K562 (cell line): ENCODE results near the gene SPHKAP. TPM values are rescaled to one million over a fixed set of nuclear protein-coding genes. Genes with fewer than 3 reads are reported as not detected.

Experiments
- ATAC-seq: fragments of 200-7000 bp; cut with Tn5 transposase; 3 replicates; pipeline ENCODE4 v1.9.1; 2020; ENCODE audit warnings: moderate library complexity
- BruUV-seq: library from RNA; stranded (reverse); fragments of 400-500 nt; replicated peaks from 2 replicates; lab custom pipeline; 2021; lab: Mats Ljungman, UMichigan
- CTCF ChIA-PET: fragments of 300-600 bp; formaldehyde crosslinking; extraction: SDS; loops from one replicate; lab custom pipeline; 2021; ENCODE audit warnings: low intra/inter-chr PET ratio; lab: Yijun Ruan, JAX
- POLR2A ChIA-PET: fragments of 300-600, 350-650 bp; sonication (Branson Sonifier 250); formaldehyde crosslinking; extraction: SDS; loops from one replicate; lab custom pipeline; 2021; ENCODE audit warnings: antibody characterized with exemption, inconsistent platforms; lab: Yijun Ruan, JAX
- DNase-seq, 4 experiments: peaks; one replicate each; pipeline versions ENCODE4 v3.0.0 to v3.0.0-alpha.2; 2011 to 2018; ENCODE audit warnings: low spot score in 3 of 4, mixed read lengths in 3 of 4; ENCODE audit errors: extremely low read depth in 1 of 4
- FAIRE-seq: peaks from 2 replicates; lab custom pipeline; 2011; peaks lifted over from hg19 to GRCh38; lab: Jason Lieb, UNC
- H2AFZ ChIP-seq: 2 replicates; pipeline ENCODE4 v1.6.0; 2011; ENCODE audit warnings: low read depth, low read length, control low read depth, inconsistent platforms
- H3K27ac ChIP-seq: fragments of 200-600 bp; 3 replicates; pipeline ENCODE4 v1.8.0; 2011; ENCODE audit warnings: low read depth, mild to moderate bottlenecking, control low read depth, inconsistent platforms, low read length, moderate library complexity, mixed read lengths; ENCODE audit errors: extremely low read depth
- H3K27me3 ChIP-seq, 2 experiments: fragments of 300-600 bp in 1 of 2; 2 replicates in 1 of 2; 3 replicates in 1 of 2; pipeline versions ENCODE4 v1.6.0 to v1.8.0; 2011; ENCODE audit warnings: inconsistent platforms in 2 of 2, low read length in 2 of 2, mild to moderate bottlenecking in 1 of 2, mixed read lengths in 1 of 2, moderate library complexity in 1 of 2; ENCODE audit not compliant: control insufficient read depth in 2 of 2, insufficient read depth in 2 of 2
- H3K36me3 ChIP-seq: fragments of 300-600 bp; 3 replicates; pipeline ENCODE4 v1.8.0; 2011; ENCODE audit warnings: mild to moderate bottlenecking, low read length, inconsistent platforms; ENCODE audit not compliant: control insufficient read depth, insufficient read depth
- H3K4me1 ChIP-seq, 2 experiments: fragments of 200-600 bp in 1 of 2; replicated peaks in 1 of 2; 2 replicates in 1 of 2; 3 replicates in 1 of 2; pipeline versions ENCODE4 v1.5.1 to v1.8.0; 2011; ENCODE audit warnings: inconsistent platforms in 2 of 2, low read length in 2 of 2, mild to moderate bottlenecking in 1 of 2, mixed read lengths in 1 of 2, moderate library complexity in 1 of 2; ENCODE audit not compliant: control insufficient read depth in 2 of 2, insufficient read depth in 2 of 2
- H3K4me2 ChIP-seq: 2 replicates; pipeline ENCODE4 v1.6.1; 2011; ENCODE audit warnings: low read length, control low read depth, inconsistent platforms, mixed read lengths; ENCODE audit not compliant: insufficient read depth
- H3K4me3 ChIP-seq: fragments of 200-600 bp; sonication (generic), shearing (Covaris generic); 2 replicates; pipeline ENCODE4 v1.5.1; 2016; ENCODE audit warnings: control low read depth, inconsistent platforms
- H3K79me2 ChIP-seq: fragments of 200-600 bp; 3 replicates; pipeline ENCODE4 v1.8.0; 2011; ENCODE audit warnings: low read length, inconsistent platforms; ENCODE audit not compliant: control insufficient read depth, insufficient read depth
- H3K9ac ChIP-seq, 2 experiments: 2 replicates each; pipeline versions ENCODE4 v1.6.0 to v1.6.1; 2011; ENCODE audit warnings: low read depth in 2 of 2, low read length in 2 of 2, control low read depth in 1 of 2, inconsistent platforms in 1 of 2, mild to moderate bottlenecking in 1 of 2, mixed read lengths in 1 of 2; ENCODE audit not compliant: insufficient read depth in 1 of 2
- H3K9me1 ChIP-seq: one replicate; pipeline ENCODE4 v1.6.0; 2011; ENCODE audit warnings: inconsistent platforms, mild to moderate bottlenecking, low read length, moderate library complexity; ENCODE audit not compliant: control insufficient read depth, insufficient read depth
- H3K9me3 ChIP-seq: replicated peaks from 2 replicates; pipeline ENCODE4 v1.5.1; 2011; ENCODE audit warnings: low read depth, low read length, inconsistent platforms; ENCODE audit not compliant: control insufficient read depth, insufficient read depth
- H4K20me1 ChIP-seq: replicated peaks from 2 replicates; pipeline ENCODE4 v1.6.1; 2011; ENCODE audit warnings: low read length, inconsistent platforms, mixed read lengths; ENCODE audit not compliant: control insufficient read depth, insufficient read depth
- BACH1 ChIP-seq: fragments of 200-800 bp; sonication (Bioruptor generic); IDR thresholded peaks from 2 replicates; pipeline ENCODE4 v1.6.1; 2016; ENCODE audit warnings: missing genetic modification characterization, missing compliant biosample characterization
- POLR2H ChIP-seq: IDR thresholded peaks from 2 replicates; pipeline ENCODE4 v1.6.1; 2016; ENCODE audit warnings: missing genetic modification characterization, low read depth, mild to moderate bottlenecking, control low read depth, missing compliant biosample characterization, moderate library complexity
- ZFP30 ChIP-seq: fragments of 250-450 bp; sonication (Bioruptor Pico); IDR thresholded peaks from 2 replicates; pipeline ENCODE4 v1.8.0; 2022; ENCODE audit warnings: moderate library complexity, mild to moderate bottlenecking, inconsistent platforms, borderline replicate concordance
- ZNF699 ChIP-seq: fragments of 250-450 bp; sonication (Bioruptor Pico); IDR thresholded peaks from 2 replicates; pipeline ENCODE4 v1.8.0; 2021; ENCODE audit warnings: mild to moderate bottlenecking, moderate library complexity; ENCODE audit not compliant: insufficient replicate concordance
- ZNF766 ChIP-seq: fragments of 200-800 bp; sonication (Bioruptor generic); conservative IDR thresholded peaks from 2 replicates; pipeline ENCODE4 v1.6.1; 2016; ENCODE audit warnings: missing genetic modification characterization, missing compliant biosample characterization
- ZNF785 ChIP-seq: fragments of 250-450 bp; sonication (Bioruptor Pico); IDR thresholded peaks from 2 replicates; pipeline ENCODE4 v1.4.0; 2020; ENCODE audit warnings: mild to moderate bottlenecking
- WGBS: fragments of 100-300 bp; shearing (Covaris generic); methylation state at CpG from one replicate; pipeline ENCODE4 v1.1.6; 2016; ENCODE audit warnings: low coverage, mixed read lengths; ENCODE audit not compliant: insufficient coverage; ENCODE audit errors: missing lambda C conversion rate; 5-methylcytosine and 5-hydroxymethylcytosine counted together
- in situ Hi-C: fragments of 300-500 bp; cut with MboI; formaldehyde crosslinking; loops from 4 replicates; pipeline ENCODE4 v1.15.0; 2018; ENCODE audit warnings: inconsistent platforms, mixed read lengths
- intact Hi-C: fragments of 100-400 bp; cut with micrococcal nuclease; formaldehyde crosslinking; loops from 2 replicates; pipeline ENCODE4 v1.14.2; 2022
- polyA plus RNA-seq, 8 experiments: library from polyadenylated mRNA; depleted of rRNA in 4 of 8; stranded (reverse) in 5 of 8; unstranded in 3 of 8; fragments of >200 nt; fragmentation: Nextera tagmentation in 2 of 8; fragmentation: Illumina TruSeq in 1 of 8; extraction: Ambion mirVana in 2 of 8; extraction: Trizol in 1 of 8; gene quantifications; 2 replicates each; pipeline versions ENCODE4 v1.2.1 to v1.2.3, GENCODE V29; 2011 to 2014; ENCODE audit warnings: inconsistent platforms in 1 of 8, missing spikeins in 1 of 8
- total RNA-seq, 7 experiments: library from RNA; depleted of rRNA in 6 of 7; stranded (reverse); fragments of >200 nt in 6 of 7; fragmentation: Illumina TruSeq in 2 of 7; extraction: Trizol in 2 of 7; gene quantifications; 2 replicates each; pipeline versions ENCODE4 v1.2.1 to v1.2.3, GENCODE V29; 2011 to 2021; ENCODE audit warnings: low replicate concordance in 1 of 7
- TF ChIP-seq, protein P1 (sequence below): fragments of 450-650 bp; IDR thresholded peaks from 2 replicates; pipeline ENCODE4 v1.6.1; 2016; ENCODE audit warnings: low read depth

SPHKAP gene
- total and polyA plus RNA-seq, 9 of the 15 experiments (the other 6 are each of a cell fraction or from before 2014, with no cell fraction given) = not detected

DNA sequence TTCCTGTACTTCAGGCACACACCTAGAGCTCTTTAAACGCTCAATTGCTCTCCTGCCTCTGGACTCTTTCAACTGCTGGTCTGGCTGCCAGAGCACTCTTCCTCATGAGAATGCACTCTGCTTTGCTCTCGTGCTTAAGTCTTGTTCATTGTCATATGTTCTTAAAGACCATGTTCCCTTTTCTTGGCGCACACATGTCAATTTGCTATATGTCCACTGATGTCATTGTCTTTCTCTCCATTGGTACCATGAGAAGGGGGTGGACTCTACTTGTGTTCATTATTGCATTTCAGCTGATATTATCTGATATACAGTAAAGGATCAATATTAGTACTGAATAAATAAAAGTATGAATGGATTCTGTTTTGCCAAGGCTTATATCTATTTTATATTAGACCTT is 16.8 kb downstream of the SPHKAP start:
- no peaks in the 10 kb centered on the region for H4K20me1 ChIP-seq
- H3K27ac ChIP-seq = no peak overlapping the region
- H3K9ac ChIP-seq = no peak overlapping the region
- in situ Hi-C loops = no loop called here
- H3K36me3 ChIP-seq = no peaks in the 10 kb centered on the region
- POLR2A ChIA-PET = no interaction called here
- no peaks in the 10 kb centered on the region for H3K9me3 ChIP-seq
- H3K27me3 ChIP-seq = no peaks in the 10 kb centered on the region
- FAIRE-seq (no peak), DNase-seq (no peak), ATAC-seq (no peak)
- H3K4me3 ChIP-seq = no peak overlapping the region
- intact Hi-C loops = no loop called here
- CTCF ChIA-PET = no interaction called here
- no peak for TF ChIP-seq ZFP30 (CRISPR knock-in tag)
- no peak for TF ChIP-seq POLR2H (tag)
- no peak for TF ChIP-seq ZNF699 (CRISPR knock-in tag)
- no peak for TF ChIP-seq BACH1 (tag)
- TF ChIP-seq ZNF785 (CRISPR knock-in tag) = no peak
- WGBS = 0% methylated on average over 3 of the region's 3 CpGs
- no peak overlapping the region for H2AFZ ChIP-seq
- no peaks in the 10 kb centered on the region for H3K9me1 ChIP-seq
- no peaks in the 10 kb centered on the region for H3K4me1 ChIP-seq
- BruUV-seq = no TSS peak
- no peaks in the 10 kb centered on the region for H3K79me2 ChIP-seq
- no peak overlapping the region for H3K4me2 ChIP-seq

DNA sequence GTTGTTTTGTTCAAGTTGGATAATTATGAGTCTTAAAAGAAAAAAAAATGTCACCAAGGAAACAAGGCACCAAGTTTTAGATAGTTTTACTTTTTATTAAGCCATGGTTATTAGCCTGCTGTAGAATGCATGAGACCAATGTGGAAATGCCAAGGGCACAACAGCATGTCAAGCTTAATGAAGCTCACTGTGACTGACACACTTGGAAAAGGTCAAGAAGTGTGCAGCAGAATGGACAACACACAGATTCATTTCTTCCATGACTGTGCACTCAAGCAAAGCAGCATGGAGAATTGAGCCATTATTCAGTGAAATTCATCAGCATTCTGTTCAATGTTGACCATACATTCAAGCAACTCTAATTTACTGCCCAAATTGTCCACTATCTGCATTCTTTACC is 23.6 kb downstream of the SPHKAP start:
- in situ Hi-C loops (no loop called here), intact Hi-C loops (no loop called here)
- Histone ChIP-seq H3K36me3 (no peaks in the 10 kb centered on the region), H3K4me3 (no peak overlapping the region), H2AFZ (no peak overlapping the region), H3K4me2 (no peak overlapping the region), H4K20me1 (no peaks in the 10 kb centered on the region), H3K9me3 (no peaks in the 10 kb centered on the region), H3K9me1 (no peaks in the 10 kb centered on the region), H3K4me1 (no peaks in the 10 kb centered on the region), H3K27me3 (no peaks in the 10 kb centered on the region), H3K9ac (no peak overlapping the region), H3K79me2 (no peaks in the 10 kb centered on the region), H3K27ac (no peak overlapping the region)
- ChIA-PET CTCF (no interaction called here), POLR2A (no interaction called here)
- no TSS peak for BruUV-seq
- no peak for DNase-seq
- no peak for ATAC-seq
- TF ChIP-seq ZNF766 (CRISPR knock-in tag) = no peak
- TF ChIP-seq, protein P1, sequence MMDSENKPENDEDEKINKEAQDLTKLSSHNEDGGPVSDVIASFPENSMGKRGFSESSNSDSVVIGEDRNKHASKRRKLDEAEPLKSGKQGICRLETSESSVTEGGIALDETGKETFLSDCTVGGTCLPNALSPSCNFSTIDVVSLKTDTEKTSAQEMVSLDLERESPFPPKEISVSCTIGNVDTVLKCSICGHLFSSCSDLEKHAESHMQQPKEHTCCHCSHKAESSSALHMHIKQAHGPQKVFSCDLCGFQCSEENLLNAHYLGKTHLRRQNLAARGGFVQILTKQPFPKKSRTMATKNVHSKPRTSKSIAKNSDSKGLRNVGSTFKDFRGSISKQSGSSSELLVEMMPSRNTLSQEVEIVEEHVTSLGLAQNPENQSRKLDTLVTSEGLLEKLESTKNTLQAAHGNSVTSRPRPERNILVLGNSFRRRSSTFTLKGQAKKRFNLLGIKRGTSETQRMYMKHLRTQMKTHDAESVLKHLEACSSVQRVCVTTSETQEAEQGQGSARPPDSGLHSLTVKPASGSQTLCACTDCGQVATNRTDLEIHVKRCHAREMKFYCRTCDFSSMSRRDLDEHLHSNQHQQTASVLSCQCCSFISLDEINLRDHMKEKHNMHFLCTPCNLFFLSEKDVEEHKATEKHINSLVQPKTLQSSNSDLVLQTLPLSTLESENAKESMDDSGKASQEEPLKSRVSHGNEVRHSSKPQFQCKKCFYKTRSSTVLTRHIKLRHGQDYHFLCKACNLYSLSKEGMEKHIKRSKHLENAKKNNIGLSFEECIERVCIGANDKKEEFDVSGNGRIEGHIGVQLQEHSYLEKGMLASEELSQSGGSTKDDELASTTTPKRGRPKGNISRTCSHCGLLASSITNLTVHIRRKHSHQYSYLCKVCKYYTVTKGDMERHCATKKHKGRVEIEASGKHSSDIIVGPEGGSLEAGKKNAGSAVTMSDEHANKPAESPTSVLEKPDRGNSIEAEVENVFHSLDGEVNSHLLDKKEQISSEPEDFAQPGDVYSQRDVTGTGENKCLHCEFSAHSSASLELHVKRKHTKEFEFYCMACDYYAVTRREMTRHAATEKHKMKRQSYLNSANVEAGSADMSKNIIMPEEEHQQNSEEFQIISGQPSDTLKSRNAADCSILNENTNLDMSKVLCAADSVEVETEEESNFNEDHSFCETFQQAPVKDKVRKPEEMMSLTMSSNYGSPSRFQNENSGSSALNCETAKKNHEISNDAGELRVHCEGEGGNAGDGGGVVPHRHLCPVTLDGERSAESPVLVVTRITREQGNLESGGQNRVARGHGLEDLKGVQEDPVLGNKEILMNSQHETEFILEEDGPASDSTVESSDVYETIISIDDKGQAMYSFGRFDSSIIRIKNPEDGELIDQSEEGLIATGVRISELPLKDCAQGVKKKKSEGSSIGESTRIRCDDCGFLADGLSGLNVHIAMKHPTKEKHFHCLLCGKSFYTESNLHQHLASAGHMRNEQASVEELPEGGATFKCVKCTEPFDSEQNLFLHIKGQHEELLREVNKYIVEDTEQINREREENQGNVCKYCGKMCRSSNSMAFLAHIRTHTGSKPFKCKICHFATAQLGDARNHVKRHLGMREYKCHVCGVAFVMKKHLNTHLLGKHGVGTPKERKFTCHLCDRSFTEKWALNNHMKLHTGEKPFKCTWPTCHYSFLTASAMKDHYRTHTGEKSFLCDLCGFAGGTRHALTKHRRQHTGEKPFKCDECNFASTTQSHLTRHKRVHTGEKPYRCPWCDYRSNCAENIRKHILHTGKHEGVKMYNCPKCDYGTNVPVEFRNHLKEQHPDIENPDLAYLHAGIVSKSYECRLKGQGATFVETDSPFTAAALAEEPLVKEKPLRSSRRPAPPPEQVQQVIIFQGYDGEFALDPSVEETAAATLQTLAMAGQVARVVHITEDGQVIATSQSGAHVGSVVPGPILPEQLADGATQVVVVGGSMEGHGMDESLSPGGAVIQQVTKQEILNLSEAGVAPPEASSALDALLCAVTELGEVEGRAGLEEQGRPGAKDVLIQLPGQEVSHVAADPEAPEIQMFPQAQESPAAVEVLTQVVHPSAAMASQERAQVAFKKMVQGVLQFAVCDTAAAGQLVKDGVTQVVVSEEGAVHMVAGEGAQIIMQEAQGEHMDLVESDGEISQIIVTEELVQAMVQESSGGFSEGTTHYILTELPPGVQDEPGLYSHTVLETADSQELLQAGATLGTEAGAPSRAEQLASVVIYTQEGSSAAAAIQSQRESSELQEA = no peak
- no peak for FAIRE-seq
